Esophagus muscularis mucosa (tissue), 4 donors: ENCODE measurements around the gene HECTD4.

Source experiments
- EP300 ChIP-seq: sonication (generic); formaldehyde crosslinking; IDR thresholded peaks from one replicate; pipeline ENCODE4 v1.6.1; 2017; ENCODE audit warnings: antibody characterized with exemption
- POLR2A ChIP-seq: fragments of 450-650 bp; IDR thresholded peaks from one replicate; pipeline ENCODE4 v1.6.1; 2017; ENCODE audit warnings: antibody characterized with exemption, moderate library complexity, mild to moderate bottlenecking, low read depth
- TF ChIP-seq, protein P1 (sequence below), 3 experiments: fragments of 200-600 bp in 2 of 3; fragments of 450-650 bp in 1 of 3; sonication (generic) in 2 of 3; IDR thresholded peaks; one replicate each; pipeline ENCODE4 v1.5.1; 2017 to 2019; ENCODE audit warnings: antibody characterized with exemption in 3 of 3, mild to moderate bottlenecking in 2 of 3, moderate library complexity in 1 of 3

DNA sequence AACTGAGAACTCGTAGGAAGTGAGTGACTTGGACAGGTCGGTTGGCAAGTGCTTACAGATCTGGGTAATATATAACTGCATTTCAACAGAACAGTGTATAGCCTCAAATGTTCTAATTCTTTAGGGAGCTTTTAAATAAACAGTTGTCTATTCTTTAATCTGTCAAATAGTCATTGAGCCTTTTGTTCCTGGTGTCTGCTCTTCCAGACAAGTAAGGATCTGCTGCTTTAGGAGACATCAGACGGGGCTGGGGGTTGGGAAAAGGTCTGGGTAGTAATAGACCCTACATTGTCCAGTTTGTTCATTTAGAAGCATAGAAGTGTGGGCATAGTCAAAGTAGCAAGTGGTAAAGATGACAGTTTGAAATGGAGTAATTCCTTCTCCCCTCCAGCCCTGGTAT, 38.5 kb upstream of the HECTD4 start:
- TF ChIP-seq, protein P1, sequence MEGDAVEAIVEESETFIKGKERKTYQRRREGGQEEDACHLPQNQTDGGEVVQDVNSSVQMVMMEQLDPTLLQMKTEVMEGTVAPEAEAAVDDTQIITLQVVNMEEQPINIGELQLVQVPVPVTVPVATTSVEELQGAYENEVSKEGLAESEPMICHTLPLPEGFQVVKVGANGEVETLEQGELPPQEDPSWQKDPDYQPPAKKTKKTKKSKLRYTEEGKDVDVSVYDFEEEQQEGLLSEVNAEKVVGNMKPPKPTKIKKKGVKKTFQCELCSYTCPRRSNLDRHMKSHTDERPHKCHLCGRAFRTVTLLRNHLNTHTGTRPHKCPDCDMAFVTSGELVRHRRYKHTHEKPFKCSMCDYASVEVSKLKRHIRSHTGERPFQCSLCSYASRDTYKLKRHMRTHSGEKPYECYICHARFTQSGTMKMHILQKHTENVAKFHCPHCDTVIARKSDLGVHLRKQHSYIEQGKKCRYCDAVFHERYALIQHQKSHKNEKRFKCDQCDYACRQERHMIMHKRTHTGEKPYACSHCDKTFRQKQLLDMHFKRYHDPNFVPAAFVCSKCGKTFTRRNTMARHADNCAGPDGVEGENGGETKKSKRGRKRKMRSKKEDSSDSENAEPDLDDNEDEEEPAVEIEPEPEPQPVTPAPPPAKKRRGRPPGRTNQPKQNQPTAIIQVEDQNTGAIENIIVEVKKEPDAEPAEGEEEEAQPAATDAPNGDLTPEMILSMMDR (IDR thresholded peaks at IDR 0.05): no peak
- no peak for TF ChIP-seq EP300
- TF ChIP-seq POLR2A: no peak
